Stimulated activated naive CD4-positive, alpha-beta T cell treated with Interleukin-2 at 50 U/mL for 16 hours (primary cell): ENCODE measurements around the gene PACS2.

Source experiments
- DNase-seq: peaks from one replicate; lab custom pipeline; 2025; lab: John Stamatoyannopoulos, UW

The PACS2 gene

DNA sequence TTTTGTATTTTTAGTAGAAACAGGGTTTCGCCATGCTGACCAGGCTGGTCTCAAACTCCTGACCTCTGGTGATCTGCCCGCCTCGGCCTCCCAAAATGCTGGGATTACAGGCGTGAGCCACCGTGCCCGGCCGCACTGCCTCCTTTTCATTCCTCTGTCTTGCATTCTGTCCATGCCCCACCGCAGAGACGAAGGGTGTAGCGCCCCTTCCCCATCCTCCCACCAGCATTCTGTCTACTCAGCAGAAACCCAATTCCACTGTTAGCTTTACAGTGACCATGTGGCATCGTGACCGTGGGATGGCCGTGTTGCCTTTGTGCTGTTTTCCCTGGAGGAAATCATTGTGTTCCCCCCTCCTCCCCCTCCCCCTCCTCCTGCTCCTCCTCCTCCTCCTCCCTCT, 94.0 kb downstream of the PACS2 start:
- no peak for DNase-seq

DNA sequence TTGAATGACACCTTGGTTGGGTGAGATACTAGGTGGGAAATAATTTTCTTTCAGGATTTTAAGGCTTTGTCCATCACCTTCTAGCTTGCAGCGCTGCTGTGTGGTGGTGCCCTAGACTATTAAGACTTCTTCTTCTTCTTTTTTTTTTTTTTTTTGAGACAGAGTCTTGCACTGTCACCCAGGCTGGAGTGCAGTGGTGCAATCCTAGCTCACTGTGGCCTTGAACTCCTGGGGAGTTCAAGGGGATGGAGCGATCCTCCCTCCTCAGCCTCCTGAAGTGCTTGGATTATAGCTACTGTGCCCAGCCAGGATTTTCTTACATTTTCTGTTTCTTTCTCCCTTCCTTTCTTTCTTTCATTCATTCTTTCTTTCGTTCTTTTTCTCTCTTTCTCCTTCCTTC, 94.8 kb downstream of the PACS2 start:
- no peak for DNase-seq

DNA sequence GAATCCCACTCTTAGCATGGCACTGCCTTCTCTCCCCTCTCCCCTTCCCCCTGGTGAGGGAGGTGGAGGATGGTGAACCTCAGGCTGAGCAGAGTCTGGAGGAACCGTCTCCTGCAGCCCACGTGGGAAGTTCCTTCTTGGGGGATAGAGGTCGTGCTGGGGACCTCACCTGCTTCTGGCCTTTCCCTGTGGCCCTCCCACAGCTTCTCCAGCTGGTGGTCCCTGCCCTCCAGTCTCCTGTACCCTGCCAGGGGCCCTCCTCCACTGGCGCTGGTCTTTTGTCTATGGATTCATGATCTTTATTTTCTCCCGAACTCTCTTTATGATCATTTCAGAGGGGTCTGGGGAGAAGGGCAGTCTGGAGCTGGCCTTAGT, 96.1 kb downstream of the PACS2 start:
- DNase-seq, result no peak

DNA sequence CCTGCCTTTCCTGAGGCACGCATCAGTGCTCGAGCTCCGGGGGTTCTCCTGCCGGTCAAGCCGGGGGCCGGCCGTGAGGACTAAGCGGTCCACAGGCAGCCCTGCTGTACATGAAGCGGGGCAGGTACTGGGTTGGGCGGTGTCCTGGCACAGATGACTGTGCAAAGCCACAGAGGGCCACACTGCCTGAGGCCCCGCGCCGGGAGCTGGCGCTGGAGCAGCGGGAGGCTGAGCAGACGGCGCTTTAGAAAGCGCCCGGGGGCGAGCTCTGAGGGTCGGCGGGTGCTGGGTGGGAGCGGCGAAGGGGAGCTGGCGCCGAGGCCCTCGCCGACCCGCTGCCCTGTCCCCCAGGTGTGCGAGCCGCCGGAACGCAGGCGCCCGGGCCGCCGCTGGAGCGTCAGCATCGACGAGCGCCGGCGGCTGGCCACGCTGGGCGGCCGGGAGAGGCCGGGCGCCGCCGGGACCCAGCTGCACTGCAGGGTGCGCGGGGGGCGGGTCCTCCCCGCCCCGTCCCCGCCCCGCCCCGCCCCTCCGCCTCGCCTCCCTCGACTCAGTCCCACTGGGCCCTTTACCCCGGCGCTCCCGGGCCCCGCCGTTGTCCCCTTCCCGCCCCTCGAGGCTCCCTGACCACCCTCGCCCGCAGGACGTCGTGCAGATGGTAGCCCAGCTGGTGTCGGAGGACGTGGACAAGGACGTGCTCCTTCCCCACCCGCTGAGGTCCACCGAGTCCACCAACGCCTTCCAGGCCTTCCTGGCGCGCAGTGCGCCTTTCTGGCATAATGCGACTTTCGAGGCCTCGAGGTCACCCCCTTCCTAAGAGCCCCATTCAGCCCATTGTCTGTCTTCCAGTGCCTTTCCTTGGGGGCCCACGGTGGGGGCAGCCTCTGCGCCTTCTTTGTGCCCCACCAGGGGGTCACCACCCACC, 96.7 kb downstream of the PACS2 start:
- peak; percentile 14 for DNase-seq

DNA sequence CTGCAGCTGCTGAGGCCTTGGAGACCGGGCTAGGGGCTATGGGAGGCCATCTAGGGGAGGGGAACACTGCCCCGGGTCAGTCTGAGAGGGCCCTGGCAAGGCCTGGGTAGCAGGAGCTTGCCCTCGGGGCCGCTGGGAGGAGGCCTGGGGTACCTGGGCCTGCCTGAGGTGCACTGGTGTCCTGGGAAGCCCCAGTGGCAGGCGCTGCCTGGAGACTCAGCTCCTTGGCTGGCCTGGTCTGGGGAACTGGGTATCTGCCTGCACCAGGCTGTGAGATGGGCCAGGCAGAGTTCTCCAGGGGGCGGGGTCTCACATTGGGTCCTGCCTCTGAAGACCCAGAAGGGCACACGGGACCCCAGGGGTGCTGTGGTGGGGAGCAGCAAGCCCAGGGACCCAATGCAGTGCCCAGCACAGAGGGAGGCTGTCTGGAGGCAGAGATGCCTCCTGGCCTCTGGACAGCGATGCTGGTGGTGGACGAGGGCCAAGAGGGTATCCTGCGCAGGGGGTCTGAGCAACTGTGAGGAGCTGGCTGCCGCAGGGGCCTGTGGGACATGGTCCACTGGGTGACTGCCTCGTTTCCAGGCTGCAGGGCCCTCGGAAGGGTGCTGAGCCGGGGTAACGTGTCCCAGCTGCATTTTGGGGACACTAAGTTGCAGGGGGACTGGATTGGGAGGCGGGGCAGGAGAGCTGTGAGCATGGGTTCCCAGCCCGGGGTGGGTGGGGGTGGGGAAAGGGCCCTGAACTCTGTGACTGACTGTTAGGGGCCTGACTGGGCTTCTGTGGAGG, 97.6 kb downstream of the PACS2 start:
- no peak for DNase-seq

DNA sequence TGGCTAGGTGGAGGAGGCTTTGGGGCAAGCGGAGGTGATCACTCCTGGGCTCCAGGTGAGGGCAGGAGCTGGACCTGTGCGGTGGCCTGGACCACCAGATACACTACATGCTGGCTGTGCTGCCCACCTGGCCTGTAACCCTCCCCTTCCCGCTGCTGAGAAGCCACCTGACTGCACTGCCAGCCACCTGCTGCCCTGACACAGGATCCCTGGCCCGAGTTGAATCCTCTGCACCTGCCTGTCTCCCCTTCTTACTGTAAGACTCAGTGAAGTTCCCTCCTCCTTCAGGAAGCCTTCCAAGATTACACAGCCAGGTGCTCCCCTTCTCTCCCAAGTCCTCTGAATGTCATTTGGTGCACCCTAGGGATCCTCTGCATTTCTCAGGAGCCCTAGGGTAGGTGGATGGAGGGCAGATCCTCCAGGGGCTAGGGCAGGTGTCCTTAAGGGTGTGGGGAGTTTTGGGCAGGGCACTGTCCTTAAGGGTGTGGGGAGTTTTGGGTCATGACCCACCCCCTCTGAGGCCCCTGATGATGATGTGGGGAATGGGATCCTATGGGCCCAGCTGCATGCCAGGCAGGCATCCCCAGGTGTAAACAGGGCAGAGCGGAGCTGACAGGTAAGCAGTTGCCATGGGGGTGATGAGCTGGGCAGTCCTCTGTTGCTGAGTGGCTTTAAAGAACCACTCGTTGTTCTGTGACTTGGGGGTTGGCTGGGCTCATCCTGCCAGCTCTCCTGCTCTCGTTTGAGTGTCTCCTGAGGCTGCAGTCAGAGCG, 98.4 kb downstream of the PACS2 start:
- DNase-seq, result no peak

DNA sequence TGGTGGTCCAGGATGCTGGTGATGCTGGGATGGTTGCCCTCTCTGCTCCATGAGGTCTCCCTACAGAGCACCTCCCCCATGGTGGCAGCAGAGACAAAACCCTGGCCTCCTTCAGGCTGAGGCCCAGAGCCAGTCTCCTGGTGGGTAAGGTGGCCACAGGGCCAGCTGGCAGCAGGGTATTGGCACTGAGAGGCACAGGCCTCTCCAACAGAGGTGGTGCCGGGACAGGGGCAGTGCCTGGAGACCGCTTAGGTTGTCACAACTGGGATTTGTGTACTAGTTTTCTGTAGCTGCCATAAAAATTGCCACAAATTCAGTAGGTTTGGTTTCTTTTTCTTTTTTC, 99.0 kb downstream of the PACS2 start:
- no peak for DNase-seq

DNA sequence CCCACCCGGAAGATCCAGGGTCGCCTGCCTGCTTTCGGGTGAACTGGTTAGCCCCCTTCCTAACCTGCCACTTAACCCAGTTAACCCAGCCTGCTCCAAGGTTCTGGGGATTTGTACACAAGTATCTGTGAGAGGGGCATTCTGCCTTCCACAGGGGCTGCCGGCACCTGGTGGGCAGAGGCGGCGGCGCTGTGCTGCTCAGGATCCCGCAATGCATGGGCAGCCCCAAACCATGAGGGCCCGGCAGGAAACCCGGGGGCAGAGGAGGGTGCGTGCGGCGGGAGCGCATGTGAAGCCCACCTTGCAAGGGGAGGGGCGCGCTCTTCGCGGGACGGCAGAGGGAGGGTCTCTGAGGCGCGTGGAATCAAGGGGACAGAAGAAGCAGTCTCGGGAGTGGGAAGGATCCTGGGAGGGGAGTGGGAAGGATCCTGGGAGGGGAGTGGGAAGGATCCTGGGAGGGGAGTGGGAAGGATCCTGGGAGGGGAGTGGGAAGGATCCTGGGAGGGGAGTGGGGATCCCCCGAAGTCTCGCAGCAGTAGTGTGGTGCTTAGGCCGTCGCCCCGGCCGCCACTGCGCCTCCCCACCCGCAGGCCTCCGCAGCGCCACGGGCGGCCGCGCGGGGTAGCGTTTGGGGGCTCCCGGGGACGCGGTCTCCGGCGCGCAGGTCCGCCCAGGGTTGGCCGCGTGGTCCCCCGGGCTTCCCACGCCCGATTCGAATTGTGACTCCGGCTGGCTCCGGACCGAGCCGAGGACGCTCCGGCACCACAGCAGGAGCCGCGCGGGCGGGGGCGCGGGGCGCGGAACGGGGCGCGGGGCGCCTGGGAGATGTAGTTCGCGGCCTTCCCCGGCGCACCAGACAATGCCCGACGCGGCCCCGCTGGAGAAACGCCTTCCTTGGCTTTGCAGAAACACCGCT, 100.2 kb downstream of the PACS2 start:
- peak; percentile 62 for DNase-seq

DNA sequence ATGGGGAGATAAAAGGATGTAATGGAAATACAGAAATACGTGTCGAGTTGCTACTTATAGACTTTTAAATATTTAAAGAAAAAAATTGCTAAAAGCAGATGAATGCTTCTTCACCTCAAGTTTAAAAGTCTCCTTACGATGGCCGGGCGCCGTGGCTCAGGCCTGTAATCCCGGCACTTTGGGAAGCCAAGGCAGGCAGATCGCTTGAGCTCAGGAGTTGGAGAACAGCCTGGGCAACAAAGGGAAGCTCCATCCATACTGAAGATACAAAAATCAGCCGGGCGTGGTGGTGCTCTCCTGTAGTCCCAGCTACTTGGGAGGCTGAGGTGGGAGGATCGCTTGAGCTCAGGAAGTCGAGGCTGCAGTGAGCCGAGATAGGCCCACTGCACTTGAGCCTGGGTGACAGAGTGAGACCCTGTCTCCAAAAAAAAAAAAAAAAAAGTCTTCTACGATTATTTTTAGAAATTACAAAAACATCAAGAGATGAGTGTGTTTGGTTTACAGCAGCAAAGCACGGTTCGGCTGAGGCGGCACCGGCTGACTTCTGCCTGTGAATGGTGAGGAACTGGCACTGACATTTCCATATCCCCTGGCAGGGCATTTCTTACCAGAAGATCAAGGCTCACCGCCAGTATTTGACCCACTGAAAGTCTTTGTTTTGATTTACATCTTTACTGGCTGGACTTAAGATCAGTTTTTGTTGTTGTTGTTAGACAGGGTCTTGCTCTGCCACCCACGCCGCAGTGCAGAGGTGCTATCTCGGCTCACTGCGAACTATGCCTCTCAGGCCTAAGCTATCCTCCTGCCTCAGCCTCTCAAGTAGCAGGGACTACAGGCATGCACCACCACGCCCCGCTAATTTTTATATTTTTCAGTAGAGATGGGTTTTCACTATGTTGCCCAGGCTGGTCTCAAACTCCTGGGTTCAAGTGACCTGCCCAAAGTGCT, 101.2 kb downstream of the PACS2 start:
- no peak for DNase-seq

DNA sequence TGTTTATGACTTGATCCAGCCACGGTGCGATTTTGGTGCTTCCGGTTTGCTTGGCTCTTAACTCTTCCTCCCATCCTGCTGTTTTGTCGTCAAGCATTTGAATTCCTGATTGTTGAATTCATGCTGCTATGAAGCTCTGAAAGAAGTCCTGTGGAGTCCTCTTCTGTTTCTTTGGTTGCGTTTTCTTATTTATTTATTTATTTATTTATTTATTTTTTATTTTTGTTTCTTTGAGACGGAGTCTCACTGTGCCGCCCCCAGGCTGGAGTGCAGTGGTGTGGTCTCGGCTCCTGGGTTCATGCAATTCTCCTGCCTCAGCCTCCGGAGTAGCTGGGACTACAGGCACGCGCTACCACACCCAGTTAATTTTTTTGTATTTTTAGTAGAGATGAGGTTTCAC, 102.1 kb downstream of the PACS2 start:
- no peak for DNase-seq

DNA sequence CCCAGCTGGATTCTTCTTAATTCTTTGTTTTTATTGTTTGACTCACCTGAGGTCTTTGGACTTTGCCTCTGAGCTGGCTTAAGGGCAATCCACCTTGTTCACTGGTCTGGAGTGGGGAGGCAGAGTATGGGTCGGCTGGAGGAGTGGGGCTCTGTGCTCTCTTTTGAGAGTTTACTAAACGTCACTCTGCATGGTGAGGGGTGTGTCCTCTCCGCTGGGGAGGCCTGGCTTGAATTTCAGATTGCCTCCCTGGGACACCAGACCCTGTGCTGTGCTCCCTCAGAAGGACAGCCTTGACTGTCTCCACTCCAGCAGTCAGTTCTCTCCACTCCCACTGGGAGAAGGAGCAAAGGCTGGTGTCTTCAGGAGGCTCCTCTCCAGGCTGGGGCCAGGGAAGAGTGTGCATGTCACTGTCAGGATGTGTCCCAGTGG, 103.2 kb downstream of the PACS2 start:
- DNase-seq, result no peak

DNA sequence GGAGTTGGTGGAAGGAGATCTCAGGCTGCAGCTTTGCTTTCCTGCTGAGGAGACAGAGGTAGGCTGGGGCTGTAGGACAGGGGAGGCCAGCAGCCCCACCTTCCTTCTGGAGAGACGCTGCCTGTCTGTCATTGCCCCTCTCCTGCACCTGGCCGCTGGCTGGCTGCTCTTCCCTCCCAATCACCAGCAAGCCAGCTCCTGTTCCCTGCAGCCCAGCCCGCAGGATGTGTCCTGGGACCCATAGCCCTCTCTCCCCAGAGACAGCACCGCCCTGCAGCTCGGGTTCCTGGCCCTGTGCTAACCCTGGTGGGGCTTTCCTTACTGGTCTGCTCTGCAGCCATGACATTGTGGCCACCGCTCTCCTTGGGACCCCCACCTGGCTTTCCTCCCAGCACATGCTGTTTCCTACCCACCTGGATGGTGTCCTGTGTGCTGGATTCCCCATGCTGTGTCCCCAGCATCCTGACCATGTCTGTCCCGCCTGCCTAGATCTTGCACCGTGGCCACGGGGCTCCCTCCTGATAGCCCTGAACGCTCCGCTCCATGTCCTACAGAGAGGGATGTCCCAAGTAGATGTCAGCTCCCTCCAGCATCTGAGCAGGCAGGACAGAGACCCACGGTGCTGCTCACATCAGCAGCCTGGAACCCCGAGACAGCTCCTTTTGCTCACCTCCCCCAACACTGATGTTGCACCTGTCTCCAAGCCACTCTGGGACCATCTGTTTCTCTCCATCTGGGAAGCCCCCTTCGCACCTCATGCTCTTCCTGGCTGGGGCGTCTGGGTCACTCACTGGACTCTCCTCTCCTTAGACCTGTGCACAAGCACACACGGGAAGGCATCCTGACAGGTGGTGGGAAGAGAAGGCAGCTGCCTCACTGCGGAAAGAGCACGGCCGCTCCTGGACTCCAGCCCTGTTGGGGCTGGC, 104.0 kb downstream of the PACS2 start:
- no peak for DNase-seq

DNA sequence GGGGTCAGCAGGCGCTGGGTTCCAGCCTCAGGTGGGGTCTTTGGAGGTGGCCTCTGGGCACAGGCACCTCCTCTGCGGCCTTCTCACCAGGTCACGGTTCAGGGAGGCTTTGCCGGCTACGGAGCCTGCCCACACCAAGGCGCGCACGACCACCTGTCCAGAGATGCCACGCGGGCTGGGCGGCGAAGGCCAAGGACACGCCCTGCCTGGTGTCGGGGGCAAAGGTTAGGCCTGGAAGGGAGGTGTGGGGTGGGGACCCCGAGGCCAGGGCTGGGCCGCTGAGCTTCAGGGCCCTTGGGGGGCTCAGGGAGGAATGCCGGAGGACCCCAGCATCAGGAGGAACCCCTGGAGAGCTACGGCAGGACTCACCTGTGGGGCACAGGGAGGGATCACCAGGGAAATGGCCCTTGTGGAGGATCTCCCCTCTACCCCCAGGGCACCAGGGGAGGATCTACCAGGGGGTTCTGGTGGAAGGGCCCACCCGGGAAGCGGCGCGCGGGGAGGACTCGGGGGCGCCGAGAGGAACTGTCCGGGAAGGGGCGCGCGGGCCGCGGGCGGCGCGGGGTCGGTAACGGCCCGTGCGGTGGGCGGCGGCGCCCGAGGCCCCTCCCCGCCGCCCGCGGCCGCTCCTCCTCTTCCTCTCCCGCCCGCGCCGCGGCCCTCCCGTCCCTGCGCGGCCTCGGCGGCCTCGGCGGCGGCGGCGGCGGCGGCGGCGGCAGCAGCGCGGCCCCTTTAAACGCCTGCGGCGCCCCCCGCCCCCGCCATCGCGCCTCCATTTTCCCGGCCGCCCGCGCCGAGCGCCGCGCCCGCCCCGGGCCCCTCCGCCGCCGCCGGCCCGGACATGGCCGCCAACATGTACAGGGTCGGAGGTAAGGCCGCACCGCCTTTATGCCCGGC, 104.9 kb downstream of the PACS2 start, which contains the start of gene MTA1:
Gene MTA1 (plus strand): TSS at position 633 of the 897 bp plus-strand sequence. CDS start 209 bp downstream, at position 842.
- DNase-seq, result peak; percentile 23

DNA sequence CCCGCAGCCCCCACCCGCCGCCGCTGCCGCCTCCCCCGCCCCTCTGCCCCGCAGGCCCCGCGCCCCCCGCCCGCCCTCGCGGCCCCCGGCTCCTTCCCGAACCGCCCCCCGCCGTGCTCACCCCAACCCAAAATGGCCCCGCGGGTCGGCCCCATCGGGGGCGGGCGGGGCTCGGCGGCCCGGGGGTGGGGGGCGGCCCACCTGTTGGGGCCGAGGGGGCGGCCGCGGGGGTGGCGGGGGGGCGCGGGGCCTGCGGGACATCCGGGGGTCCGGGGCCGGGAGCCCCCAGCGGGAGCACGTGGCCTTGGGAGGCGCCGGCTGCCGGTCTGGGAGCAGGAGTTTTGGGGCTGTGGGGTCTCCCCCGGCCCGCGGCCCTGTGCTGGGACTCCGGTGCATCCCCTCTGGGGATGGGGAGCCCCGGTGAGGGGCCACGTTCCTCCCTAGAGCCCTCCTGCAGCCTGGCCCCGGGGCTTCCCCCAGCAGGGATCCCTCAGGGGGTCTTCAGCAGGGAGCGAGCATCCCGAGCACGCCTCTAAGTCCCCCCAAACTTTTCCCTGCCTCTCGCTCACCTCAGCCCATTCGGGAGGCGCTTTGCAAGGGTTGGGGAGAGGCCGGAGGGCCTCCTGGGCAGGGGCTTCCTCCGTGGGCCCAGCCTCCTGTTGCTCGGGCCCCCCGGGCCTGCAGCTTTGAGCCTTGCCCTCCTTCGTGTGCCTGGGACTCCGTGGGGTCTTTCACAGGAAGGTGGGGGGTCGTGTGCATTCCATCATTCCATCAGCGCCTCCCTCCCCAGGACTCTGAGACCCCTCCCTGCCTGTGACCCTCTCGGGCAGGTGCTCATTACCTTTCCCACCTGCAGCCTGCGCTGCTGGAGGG, 105.8 kb downstream of the PACS2 start:
- DNase-seq, result peak; percentile 15

DNA sequence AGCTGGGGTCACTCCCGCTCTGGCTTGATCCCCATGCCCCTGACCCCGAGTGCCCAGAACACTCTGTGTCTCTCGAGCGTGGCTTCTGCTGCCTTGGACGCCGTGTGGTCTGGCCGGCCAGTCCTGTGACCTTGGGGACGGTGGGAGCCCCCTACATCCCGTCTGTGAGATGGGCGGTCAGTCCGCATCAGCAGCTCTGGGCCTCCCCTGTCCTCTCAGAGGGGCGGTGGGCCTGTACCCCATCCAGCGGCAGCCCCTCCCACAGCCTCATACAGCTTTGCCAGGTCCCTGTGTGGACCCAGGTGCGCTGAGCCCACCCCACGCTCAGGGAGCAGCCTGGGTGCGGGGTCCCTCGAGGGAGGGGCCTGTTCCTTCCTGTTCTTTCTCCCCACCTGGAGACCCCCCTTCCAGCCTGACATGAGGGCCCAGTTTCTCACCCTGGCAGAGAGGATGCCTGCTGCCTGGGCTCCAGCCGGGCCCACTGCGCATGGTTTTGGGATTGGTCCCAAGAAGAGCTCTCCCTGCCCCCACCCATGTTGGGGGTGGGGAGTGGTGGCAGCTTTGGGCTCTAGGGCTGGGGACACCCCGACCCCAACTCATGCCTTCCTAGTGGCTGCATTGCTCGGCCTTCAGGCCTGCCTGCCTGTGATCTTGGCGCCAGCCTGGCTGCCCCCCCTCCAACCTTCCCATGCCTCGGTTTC, 106.6 kb downstream of the PACS2 start:
- no peak for DNase-seq
